WTC11 (cell line): Measurements from ENCODE around the gene CATSPERB. TPM values are rescaled to one million over a fixed set of nuclear protein-coding genes. Genes with fewer than 3 reads are reported as not detected.
"Not testable (repeated sequence)": the region's sequence is repeated elsewhere in the genome, so short reads cannot be mapped to it uniquely, and the experiment has no call there.

Experiments
- ATAC-seq: fragments of 200-7000 bp; cut with Tn5 transposase; 2 replicates; pipeline ENCODE4 v1.10.0; 2021; ENCODE audit warnings: mild to moderate bottlenecking, moderate library complexity
- CTCF ChIA-PET: fragments of 300-600 bp; sonication (Branson Sonifier 250); formaldehyde crosslinking; loops from one replicate; lab custom pipeline; 2021; ENCODE audit warnings: antibody characterized with exemption; lab: Charles Lee
- POLR2A ChIA-PET: fragments of 350-600 bp; sonication (Branson Sonifier 250); formaldehyde crosslinking; loops from one replicate; lab custom pipeline; 2021; ENCODE audit warnings: antibody characterized with exemption; lab: Charles Lee
- DNase-seq: peaks from one replicate; pipeline ENCODE4 v3.0.0; 2021; ENCODE audit warnings: low spot score
- H3K27ac Mint-ChIP-seq: 2 replicates; pipeline ENCODE4 v1.8.0; 2021; ENCODE audit warnings: mixed read lengths
- H3K27me3 Mint-ChIP-seq: 2 replicates; pipeline ENCODE4 v1.8.0; 2021; ENCODE audit warnings: low read depth, mild to moderate bottlenecking, moderate library complexity, mixed read lengths
- H3K36me3 Mint-ChIP-seq: 2 replicates; pipeline ENCODE4 v1.8.0; 2021; ENCODE audit warnings: mixed read lengths
- H3K4me1 Mint-ChIP-seq: 2 replicates; pipeline ENCODE4 v1.8.0; 2022; ENCODE audit warnings: mixed read lengths
- H3K4me3 Mint-ChIP-seq: 2 replicates; pipeline ENCODE4 v1.8.0; 2021; ENCODE audit warnings: mild to moderate bottlenecking, moderate library complexity, mixed read lengths
- H3K9me3 Mint-ChIP-seq: 2 replicates; pipeline ENCODE4 v1.8.0; 2021; ENCODE audit warnings: mixed read lengths
- ATF1 ChIP-seq: sonication (generic); formaldehyde crosslinking; IDR thresholded peaks from 2 replicates; pipeline ENCODE4 v1.8.1; 2023; ENCODE audit warnings: mild to moderate bottlenecking, moderate library complexity, missing genetic modification reagents
- FOXK1 ChIP-seq: sonication (generic); formaldehyde crosslinking; IDR thresholded peaks from 2 replicates; pipeline ENCODE4 v1.8.0; 2022; ENCODE audit warnings: mild to moderate bottlenecking, moderate library complexity, missing genetic modification reagents
- FOXP1 ChIP-seq: sonication (generic); formaldehyde crosslinking; IDR thresholded peaks from 2 replicates; pipeline ENCODE4 v1.8.0; 2022; ENCODE audit warnings: missing genetic modification reagents, mild to moderate bottlenecking, moderate library complexity, borderline replicate concordance
- GRHL2 ChIP-seq: fragments of 250-450 bp; sonication (Bioruptor Pico); IDR thresholded peaks from 2 replicates; pipeline ENCODE4 v1.8.0; 2022; ENCODE audit warnings: mild to moderate bottlenecking, moderate library complexity; ENCODE audit not compliant: insufficient replicate concordance, severe bottlenecking
- GTF2I ChIP-seq: fragments of 250-450 bp; sonication (Bioruptor Pico); conservative IDR thresholded peaks from 2 replicates; pipeline ENCODE4 v1.4.0; 2021; ENCODE audit warnings: mild to moderate bottlenecking
- KAT7 ChIP-seq: sonication (generic); formaldehyde crosslinking; IDR thresholded peaks from 2 replicates; pipeline ENCODE4 v1.8.1; 2023; ENCODE audit warnings: missing genetic modification reagents, mild to moderate bottlenecking, borderline replicate concordance
- MXD4 ChIP-seq: fragments of 250-450 bp; sonication (Bioruptor Pico); IDR thresholded peaks from 2 replicates; pipeline ENCODE4 v1.8.0; 2021; ENCODE audit warnings: mild to moderate bottlenecking, moderate library complexity, borderline replicate concordance
- total RNA-seq: library from RNA; stranded (reverse); gene quantifications from 3 replicates; pipeline ENCODE4 v1.2.3, GENCODE V29; 2021
- TF ChIP-seq, protein P1 (sequence below): sonication (generic); formaldehyde crosslinking; IDR thresholded peaks from 2 replicates; pipeline ENCODE4 v1.8.0; 2023; ENCODE audit warnings: missing genetic modification reagents, mild to moderate bottlenecking, borderline replicate concordance
- TF ChIP-seq, protein P2 (sequence below): sonication (generic); formaldehyde crosslinking; IDR thresholded peaks from 2 replicates; pipeline ENCODE4 v1.8.1; 2023; ENCODE audit warnings: mild to moderate bottlenecking, moderate library complexity, missing genetic modification reagents
- TF ChIP-seq, protein P3 (sequence below): sonication (generic); formaldehyde crosslinking; IDR thresholded peaks from 2 replicates; pipeline ENCODE4 v1.8.1; 2022; ENCODE audit warnings: mild to moderate bottlenecking, missing genetic modification reagents, moderate library complexity, borderline replicate concordance
- TF ChIP-seq, protein P4 (sequence below): sonication (generic); formaldehyde crosslinking; IDR thresholded peaks from 2 replicates; pipeline ENCODE4 v1.8.1; 2023; ENCODE audit warnings: mild to moderate bottlenecking, missing genetic modification reagents, moderate library complexity
- TF ChIP-seq, protein P5 (sequence below): sonication (generic); formaldehyde crosslinking; IDR thresholded peaks from 2 replicates; pipeline ENCODE4 v1.8.1; 2023; ENCODE audit warnings: mild to moderate bottlenecking, missing genetic modification reagents
- TF ChIP-seq, protein P6 (sequence below): fragments of 200-600 bp; IDR thresholded peaks from 2 replicates; pipeline ENCODE4 v1.8.0; 2022; ENCODE audit warnings: antibody characterized with exemption
- TF ChIP-seq, protein P7 (sequence below): fragments of 250-450 bp; sonication (Bioruptor Pico); IDR thresholded peaks from 2 replicates; pipeline ENCODE4 v1.9.0; 2021; ENCODE audit warnings: moderate library complexity, mild to moderate bottlenecking, inconsistent platforms, borderline replicate concordance

Gene CATSPERB
- total RNA-seq, 1 experiment from 2014 or later, result 0.11 TPM

DNA sequence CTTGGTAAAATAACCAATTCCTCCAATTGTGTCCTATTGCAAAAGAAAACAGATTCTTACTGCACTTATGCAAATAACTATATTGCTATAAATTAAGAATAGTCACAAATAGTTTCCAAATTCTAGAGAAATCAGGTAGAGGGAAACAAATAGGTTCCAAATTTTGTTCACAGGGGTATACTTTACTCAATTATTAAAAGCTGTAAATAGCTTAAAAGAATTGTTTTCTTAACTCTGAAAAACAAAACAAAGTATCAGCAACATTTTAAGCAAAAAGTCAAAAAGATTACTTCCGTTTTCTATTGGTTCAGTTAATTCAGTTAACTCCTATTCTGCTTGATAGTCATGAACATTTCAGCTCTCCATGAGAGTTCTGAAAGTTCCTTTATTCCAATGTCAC, 136.2 kb downstream of the CATSPERB start:
- ATAC-seq, result no peak
- CTCF ChIA-PET, result no interaction called here
- POLR2A ChIA-PET, result no interaction called here

DNA sequence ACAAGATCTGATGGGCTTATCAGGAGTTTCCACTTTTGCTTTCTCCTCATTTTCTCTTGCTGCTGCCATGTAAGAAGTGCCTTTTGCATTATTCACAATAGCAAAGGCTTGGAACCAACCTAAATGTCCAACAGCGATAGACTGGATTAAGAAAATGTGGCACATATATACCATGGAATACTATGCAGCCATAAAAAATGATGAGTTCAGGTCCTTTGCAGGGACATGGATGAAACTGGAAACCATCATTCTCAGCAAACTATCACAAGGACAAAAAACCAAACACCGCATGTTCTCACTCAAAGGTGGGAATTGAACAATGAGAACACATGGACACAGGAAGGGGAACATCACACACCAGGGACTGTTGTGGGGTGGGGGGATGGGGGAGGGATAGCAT, 137.9 kb downstream of the CATSPERB start:
- DNase-seq, CTCF ChIA-PET, H3K27me3 Mint-ChIP-seq, H3K27ac Mint-ChIP-seq, H3K4me3 Mint-ChIP-seq, ATAC-seq, POLR2A ChIA-PET, H3K4me1 Mint-ChIP-seq: not testable (repeated sequence)
- Mint-ChIP-seq H3K9me3 (peaks cover 47% of the 10 kb centered on the region), H3K36me3 (peaks cover 26% of the 10 kb centered on the region)

More for the DNA sequence above, 136.2 kb downstream of the CATSPERB start:
- H3K36me3 Mint-ChIP-seq, result peaks cover 26% of the 10 kb centered on the region
- H3K9me3 Mint-ChIP-seq, result peaks cover 47% of the 10 kb centered on the region
- no peaks in the 10 kb centered on the region for H3K4me1 Mint-ChIP-seq
- H3K4me3 Mint-ChIP-seq, result no peak overlapping the region
- H3K27me3 Mint-ChIP-seq, result peaks cover 3% of the 10 kb centered on the region
- TF ChIP-seq, protein P1, sequence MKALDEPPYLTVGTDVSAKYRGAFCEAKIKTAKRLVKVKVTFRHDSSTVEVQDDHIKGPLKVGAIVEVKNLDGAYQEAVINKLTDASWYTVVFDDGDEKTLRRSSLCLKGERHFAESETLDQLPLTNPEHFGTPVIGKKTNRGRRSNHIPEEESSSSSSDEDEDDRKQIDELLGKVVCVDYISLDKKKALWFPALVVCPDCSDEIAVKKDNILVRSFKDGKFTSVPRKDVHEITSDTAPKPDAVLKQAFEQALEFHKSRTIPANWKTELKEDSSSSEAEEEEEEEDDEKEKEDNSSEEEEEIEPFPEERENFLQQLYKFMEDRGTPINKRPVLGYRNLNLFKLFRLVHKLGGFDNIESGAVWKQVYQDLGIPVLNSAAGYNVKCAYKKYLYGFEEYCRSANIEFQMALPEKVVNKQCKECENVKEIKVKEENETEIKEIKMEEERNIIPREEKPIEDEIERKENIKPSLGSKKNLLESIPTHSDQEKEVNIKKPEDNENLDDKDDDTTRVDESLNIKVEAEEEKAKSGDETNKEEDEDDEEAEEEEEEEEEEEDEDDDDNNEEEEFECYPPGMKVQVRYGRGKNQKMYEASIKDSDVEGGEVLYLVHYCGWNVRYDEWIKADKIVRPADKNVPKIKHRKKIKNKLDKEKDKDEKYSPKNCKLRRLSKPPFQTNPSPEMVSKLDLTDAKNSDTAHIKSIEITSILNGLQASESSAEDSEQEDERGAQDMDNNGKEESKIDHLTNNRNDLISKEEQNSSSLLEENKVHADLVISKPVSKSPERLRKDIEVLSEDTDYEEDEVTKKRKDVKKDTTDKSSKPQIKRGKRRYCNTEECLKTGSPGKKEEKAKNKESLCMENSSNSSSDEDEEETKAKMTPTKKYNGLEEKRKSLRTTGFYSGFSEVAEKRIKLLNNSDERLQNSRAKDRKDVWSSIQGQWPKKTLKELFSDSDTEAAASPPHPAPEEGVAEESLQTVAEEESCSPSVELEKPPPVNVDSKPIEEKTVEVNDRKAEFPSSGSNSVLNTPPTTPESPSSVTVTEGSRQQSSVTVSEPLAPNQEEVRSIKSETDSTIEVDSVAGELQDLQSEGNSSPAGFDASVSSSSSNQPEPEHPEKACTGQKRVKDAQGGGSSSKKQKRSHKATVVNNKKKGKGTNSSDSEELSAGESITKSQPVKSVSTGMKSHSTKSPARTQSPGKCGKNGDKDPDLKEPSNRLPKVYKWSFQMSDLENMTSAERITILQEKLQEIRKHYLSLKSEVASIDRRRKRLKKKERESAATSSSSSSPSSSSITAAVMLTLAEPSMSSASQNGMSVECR (CRISPR knock-in tag), result no peak
- TF ChIP-seq FOXK1 (no peak), GTF2I (CRISPR knock-in tag) (no peak), MXD4 (CRISPR knock-in tag) (no peak), FOXP1 (no peak), GRHL2 (no peak), KAT7 (CRISPR knock-in tag) (no peak), ATF1 (no peak)
- TF ChIP-seq, protein P2, sequence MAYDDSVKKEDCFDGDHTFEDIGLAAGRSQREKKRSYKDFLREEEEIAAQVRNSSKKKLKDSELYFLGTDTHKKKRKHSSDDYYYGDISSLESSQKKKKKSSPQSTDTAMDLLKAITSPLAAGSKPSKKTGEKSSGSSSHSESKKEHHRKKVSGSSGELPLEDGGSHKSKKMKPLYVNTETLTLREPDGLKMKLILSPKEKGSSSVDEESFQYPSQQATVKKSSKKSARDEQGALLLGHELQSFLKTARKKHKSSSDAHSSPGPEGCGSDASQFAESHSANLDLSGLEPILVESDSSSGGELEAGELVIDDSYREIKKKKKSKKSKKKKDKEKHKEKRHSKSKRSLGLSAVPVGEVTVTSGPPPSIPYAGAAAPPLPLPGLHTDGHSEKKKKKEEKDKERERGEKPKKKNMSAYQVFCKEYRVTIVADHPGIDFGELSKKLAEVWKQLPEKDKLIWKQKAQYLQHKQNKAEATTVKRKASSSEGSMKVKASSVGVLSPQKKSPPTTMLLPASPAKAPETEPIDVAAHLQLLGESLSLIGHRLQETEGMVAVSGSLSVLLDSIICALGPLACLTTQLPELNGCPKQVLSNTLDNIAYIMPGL (CRISPR knock-in tag), result no peak
- TF ChIP-seq, protein P3, sequence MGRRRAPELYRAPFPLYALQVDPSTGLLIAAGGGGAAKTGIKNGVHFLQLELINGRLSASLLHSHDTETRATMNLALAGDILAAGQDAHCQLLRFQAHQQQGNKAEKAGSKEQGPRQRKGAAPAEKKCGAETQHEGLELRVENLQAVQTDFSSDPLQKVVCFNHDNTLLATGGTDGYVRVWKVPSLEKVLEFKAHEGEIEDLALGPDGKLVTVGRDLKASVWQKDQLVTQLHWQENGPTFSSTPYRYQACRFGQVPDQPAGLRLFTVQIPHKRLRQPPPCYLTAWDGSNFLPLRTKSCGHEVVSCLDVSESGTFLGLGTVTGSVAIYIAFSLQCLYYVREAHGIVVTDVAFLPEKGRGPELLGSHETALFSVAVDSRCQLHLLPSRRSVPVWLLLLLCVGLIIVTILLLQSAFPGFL (CRISPR knock-in tag), result no peak
- TF ChIP-seq, protein P4, sequence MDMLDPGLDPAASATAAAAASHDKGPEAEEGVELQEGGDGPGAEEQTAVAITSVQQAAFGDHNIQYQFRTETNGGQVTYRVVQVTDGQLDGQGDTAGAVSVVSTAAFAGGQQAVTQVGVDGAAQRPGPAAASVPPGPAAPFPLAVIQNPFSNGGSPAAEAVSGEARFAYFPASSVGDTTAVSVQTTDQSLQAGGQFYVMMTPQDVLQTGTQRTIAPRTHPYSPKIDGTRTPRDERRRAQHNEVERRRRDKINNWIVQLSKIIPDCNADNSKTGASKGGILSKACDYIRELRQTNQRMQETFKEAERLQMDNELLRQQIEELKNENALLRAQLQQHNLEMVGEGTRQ (CRISPR knock-in tag), result no peak
- TF ChIP-seq, protein P5, sequence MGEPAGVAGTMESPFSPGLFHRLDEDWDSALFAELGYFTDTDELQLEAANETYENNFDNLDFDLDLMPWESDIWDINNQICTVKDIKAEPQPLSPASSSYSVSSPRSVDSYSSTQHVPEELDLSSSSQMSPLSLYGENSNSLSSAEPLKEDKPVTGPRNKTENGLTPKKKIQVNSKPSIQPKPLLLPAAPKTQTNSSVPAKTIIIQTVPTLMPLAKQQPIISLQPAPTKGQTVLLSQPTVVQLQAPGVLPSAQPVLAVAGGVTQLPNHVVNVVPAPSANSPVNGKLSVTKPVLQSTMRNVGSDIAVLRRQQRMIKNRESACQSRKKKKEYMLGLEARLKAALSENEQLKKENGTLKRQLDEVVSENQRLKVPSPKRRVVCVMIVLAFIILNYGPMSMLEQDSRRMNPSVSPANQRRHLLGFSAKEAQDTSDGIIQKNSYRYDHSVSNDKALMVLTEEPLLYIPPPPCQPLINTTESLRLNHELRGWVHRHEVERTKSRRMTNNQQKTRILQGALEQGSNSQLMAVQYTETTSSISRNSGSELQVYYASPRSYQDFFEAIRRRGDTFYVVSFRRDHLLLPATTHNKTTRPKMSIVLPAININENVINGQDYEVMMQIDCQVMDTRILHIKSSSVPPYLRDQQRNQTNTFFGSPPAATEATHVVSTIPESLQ, result no peak
- TF ChIP-seq, protein P6, sequence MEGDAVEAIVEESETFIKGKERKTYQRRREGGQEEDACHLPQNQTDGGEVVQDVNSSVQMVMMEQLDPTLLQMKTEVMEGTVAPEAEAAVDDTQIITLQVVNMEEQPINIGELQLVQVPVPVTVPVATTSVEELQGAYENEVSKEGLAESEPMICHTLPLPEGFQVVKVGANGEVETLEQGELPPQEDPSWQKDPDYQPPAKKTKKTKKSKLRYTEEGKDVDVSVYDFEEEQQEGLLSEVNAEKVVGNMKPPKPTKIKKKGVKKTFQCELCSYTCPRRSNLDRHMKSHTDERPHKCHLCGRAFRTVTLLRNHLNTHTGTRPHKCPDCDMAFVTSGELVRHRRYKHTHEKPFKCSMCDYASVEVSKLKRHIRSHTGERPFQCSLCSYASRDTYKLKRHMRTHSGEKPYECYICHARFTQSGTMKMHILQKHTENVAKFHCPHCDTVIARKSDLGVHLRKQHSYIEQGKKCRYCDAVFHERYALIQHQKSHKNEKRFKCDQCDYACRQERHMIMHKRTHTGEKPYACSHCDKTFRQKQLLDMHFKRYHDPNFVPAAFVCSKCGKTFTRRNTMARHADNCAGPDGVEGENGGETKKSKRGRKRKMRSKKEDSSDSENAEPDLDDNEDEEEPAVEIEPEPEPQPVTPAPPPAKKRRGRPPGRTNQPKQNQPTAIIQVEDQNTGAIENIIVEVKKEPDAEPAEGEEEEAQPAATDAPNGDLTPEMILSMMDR, result no peak
- TF ChIP-seq, protein P7, sequence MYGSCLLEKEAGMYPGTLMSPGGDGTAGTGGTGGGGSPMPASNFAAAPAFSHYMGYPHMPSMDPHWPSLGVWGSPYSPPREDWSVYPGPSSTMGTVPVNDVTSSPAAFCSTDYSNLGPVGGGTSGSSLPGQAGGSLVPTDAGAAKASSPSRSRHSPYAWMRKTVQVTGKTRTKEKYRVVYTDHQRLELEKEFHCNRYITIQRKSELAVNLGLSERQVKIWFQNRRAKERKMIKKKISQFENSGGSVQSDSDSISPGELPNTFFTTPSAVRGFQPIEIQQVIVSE, result no peak
- H3K27ac Mint-ChIP-seq, result no peak overlapping the region
- DNase-seq, result no peak
